Fibroblast of villous mesenchyme (primary cell): Measurements from ENCODE around the gene MRPS11. TPM values are rescaled to one million over a fixed set of nuclear protein-coding genes. Genes with fewer than 3 reads are reported as not detected.

Experiments used
- DNase-seq: peaks from one replicate; pipeline ENCODE4 v3.0.0-alpha.2; 2010; ENCODE audit warnings: low read depth
- H3K4me3 ChIP-seq: 2 replicates; pipeline ENCODE4 v1.5.1; 2011; ENCODE audit warnings: low read depth, mild to moderate bottlenecking, low read length
- CTCF ChIP-seq: IDR thresholded peaks from 2 replicates; pipeline ENCODE4 v1.5.1; 2012; ENCODE audit warnings: low read depth, mild to moderate bottlenecking, low read length; ENCODE audit not compliant: insufficient read depth
- total RNA-seq: library from RNA; depleted of rRNA; stranded (reverse); fragments of >200 nt; gene quantifications from 2 replicates; pipeline ENCODE4 v1.2.3, GENCODE V29; 2012

MRPS11 gene
- total RNA-seq, 1 donor, result 22.0 TPM

DNA sequence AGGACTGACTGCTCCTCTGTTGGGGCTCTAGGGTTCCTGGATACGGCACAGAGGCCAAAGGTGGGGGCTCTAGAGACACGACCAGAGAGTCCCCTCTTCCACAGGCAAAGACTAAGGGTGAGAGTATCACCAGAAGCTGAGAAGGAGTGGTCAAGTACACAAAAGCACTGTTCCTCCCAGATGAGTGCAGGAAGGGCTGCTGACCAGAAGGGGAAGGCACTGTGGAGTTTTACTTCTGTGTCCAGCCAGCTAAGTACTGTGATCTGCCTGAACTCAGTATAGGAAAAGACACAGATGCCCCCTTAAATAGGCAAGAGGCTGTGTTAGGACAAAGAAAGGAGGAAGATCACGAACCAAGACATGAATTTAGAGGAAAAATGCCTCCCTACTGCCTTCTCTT is 11.7 kb downstream of the MRPS11 start:
- no peak for DNase-seq
- TF ChIP-seq CTCF, result peak; percentile 15
- no peak overlapping the region for H3K4me3 ChIP-seq

DNA sequence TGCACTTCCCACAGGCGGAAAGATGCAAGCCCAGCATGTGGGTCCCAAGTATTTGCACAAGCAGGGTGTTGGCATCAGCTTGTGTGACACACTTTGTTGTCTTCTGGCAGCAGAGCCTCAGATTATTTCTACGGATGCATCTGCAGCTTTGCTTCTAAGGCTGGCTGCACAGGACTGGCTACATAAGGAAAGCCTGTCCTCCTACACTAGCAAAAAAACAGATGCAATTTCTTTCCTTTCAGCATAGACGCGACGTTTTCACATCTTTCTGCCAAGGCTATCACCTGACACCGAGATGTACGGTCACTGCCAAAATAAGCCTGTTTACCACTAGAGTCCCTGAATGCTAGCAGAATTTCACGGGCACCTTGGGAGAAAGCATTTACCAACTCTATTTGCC is 13.5 kb downstream of the MRPS11 start:
- no peak for TF ChIP-seq CTCF
- no peak for DNase-seq
- no peak overlapping the region for H3K4me3 ChIP-seq

DNA sequence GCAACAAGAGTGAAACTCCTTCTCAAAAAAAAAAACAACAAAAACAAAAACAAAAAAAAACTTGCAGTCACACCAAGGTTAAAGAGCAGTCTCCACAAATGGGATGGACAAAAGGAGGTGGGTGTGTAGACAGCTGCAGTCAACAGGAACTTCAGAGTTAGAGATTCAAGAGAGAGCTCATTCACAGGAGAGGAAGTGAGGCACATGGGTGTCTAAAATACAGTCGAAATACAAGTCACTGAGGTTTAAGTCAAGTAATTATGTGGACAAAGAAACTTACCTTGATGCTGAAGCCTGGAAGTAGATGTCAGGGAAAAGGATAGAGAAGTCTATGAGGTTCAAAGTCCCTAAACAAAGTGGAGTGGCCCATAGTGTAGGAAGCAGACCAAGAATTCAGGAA is 14.8 kb downstream of the MRPS11 start:
- H3K4me3 ChIP-seq, result no peak overlapping the region
- DNase-seq, result no peak
- TF ChIP-seq CTCF, result no peak

DNA sequence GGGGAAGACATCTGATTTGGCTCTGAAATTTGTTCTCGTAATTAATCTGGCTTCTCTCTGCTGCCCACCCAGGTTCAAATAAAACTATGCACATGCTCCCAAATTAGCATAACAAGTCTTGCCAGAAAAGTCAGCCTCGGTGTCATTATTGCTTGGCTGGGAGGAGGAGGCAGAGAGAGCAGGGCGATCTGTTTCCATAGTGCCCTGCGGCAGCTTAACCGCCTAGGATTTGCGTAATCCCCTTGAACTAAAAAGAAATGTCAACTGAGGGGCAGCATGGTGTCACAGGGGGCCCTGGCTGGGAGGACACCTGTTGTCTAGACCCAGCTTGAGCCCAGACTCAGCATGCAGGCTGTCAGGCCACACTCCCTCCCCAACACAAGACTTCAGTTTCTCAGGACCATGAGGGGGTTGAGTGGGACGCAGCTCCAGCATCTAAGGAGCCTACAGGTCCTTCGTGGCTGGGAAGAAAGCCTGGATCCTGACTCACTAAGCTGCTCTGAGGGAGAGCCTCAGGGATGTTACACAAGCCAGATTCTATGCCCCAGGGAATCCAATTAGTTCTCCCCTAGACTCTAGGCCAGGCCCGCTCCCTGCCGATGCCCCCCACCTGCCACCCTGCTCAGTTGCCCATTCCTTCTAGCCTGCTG is 17.3 kb downstream of the MRPS11 start:
- no peak overlapping the region for H3K4me3 ChIP-seq
- DNase-seq, result peak; percentile 38
- TF ChIP-seq CTCF, result no peak

- no peak for TF ChIP-seq CTCF
- no peak for DNase-seq
Observed at GRCh38 chr15:88487178-88487795, 19.8 kb downstream of the MRPS11 start.

DNA sequence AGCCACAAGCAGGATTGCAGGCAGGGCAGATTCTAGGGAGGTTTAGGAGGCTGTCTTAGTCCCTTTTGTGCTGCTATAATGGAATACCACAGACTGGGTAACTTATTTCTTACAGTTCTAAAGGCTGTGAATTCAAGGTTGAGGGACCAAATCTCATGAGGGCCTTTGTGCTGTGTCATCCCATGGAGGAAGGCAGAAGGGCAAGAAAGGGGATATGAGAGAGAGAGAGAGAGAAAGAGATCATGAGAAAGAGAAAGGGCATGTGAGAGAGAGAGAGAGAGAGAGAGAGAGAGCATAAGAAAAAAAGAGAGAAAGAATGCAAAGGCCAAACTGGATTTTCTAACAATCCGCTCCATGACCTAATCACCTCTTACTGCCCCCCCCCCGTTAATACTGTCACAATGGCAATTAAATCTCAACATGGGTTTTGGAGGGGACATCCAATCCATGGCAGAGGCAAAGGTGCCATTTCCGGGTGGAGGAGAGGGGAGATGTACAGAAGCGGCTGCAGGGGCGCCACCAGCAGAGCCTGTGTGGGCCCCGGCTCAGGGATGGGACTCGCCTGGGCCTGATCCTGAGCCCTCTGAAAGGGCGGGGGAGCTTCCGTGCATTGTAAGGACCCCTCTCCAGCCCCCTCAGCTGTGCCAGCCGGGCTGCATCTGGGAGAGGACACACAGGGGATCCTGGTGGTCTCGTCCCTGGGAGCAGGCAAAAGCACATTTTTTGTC is 20.5 kb downstream of the MRPS11 start:
- DNase-seq, result no peak
- no peak overlapping the region for H3K4me3 ChIP-seq
- TF ChIP-seq CTCF, result no peak

More at GRCh38 chr15:88487178-88487795, 19.8 kb downstream of the MRPS11 start:
- no peak overlapping the region for H3K4me3 ChIP-seq
